GM21529 (cell line): ENCODE data around the gene APLP2.
"Not testable (repeated sequence)": the region's sequence is repeated elsewhere in the genome, so short reads cannot be mapped to it uniquely, and the experiment has no call there.

ENCODE experiments used
- ATAC-seq: cut with Tn5 transposase; IDR thresholded peaks from one replicate; pipeline ENCODE4 v1.9.1; 2021; ENCODE audit not compliant: unreplicated experiment

APLP2 gene

GRCh38 chr11:130188585-130189347, 119.1 kb downstream of the APLP2 start:
- ATAC-seq: no peak

- ATAC-seq: no peak
Measured at GRCh38 chr11:130189492-130190210, 120.0 kb downstream of the APLP2 start.

GRCh38 chr11:130190371-130190881, 120.7 kb downstream of the APLP2 start:
- ATAC-seq: no peak

- ATAC-seq: no peak
Measured at GRCh38 chr11:130191896-130192295, 122.2 kb downstream of the APLP2 start.

- no peak for ATAC-seq
Measured at GRCh38 chr11:130192845-130193267, 123.2 kb downstream of the APLP2 start.

- ATAC-seq: not testable (repeated sequence)
Measured at GRCh38 chr11:130193551-130193950, 123.9 kb downstream of the APLP2 start.
